WTC11 (cell line): ENCODE measurements around the gene CNGA1. TPM values are rescaled to one million over a fixed set of nuclear protein-coding genes. Genes with fewer than 3 reads are reported as not detected.

Experiments used
- ATAC-seq: fragments of 200-7000 bp; cut with Tn5 transposase; 2 replicates; pipeline ENCODE4 v1.10.0; 2021; ENCODE audit warnings: mild to moderate bottlenecking, moderate library complexity
- CTCF ChIA-PET: fragments of 300-600 bp; sonication (Branson Sonifier 250); formaldehyde crosslinking; loops from one replicate; lab custom pipeline; 2021; ENCODE audit warnings: antibody characterized with exemption; lab: Charles Lee
- POLR2A ChIA-PET: fragments of 350-600 bp; sonication (Branson Sonifier 250); formaldehyde crosslinking; loops from one replicate; lab custom pipeline; 2021; ENCODE audit warnings: antibody characterized with exemption; lab: Charles Lee
- DNase-seq: peaks from one replicate; pipeline ENCODE4 v3.0.0; 2021; ENCODE audit warnings: low spot score
- H3K27ac Mint-ChIP-seq: 2 replicates; pipeline ENCODE4 v1.8.0; 2021; ENCODE audit warnings: mixed read lengths
- H3K27me3 Mint-ChIP-seq: 2 replicates; pipeline ENCODE4 v1.8.0; 2021; ENCODE audit warnings: low read depth, mild to moderate bottlenecking, moderate library complexity, mixed read lengths
- H3K36me3 Mint-ChIP-seq: 2 replicates; pipeline ENCODE4 v1.8.0; 2021; ENCODE audit warnings: mixed read lengths
- H3K4me1 Mint-ChIP-seq: 2 replicates; pipeline ENCODE4 v1.8.0; 2022; ENCODE audit warnings: mixed read lengths
- H3K4me3 Mint-ChIP-seq: 2 replicates; pipeline ENCODE4 v1.8.0; 2021; ENCODE audit warnings: mild to moderate bottlenecking, moderate library complexity, mixed read lengths
- H3K9me3 Mint-ChIP-seq: 2 replicates; pipeline ENCODE4 v1.8.0; 2021; ENCODE audit warnings: mixed read lengths
- CREB1 ChIP-seq: sonication (generic); formaldehyde crosslinking; IDR thresholded peaks from 2 replicates; pipeline ENCODE4 v1.8.0; 2023; ENCODE audit warnings: mild to moderate bottlenecking, missing genetic modification reagents
- CREM ChIP-seq: sonication (generic); formaldehyde crosslinking; IDR thresholded peaks from 2 replicates; pipeline ENCODE4 v1.8.1; 2022; ENCODE audit warnings: mild to moderate bottlenecking, missing genetic modification reagents, moderate library complexity
- NR3C1 ChIP-seq: sonication (generic); formaldehyde crosslinking; conservative IDR thresholded peaks from 2 replicates; pipeline ENCODE4 v1.8.1; 2023; ENCODE audit warnings: low read depth, mild to moderate bottlenecking, missing genetic modification reagents
- PREB ChIP-seq: sonication (generic); formaldehyde crosslinking; IDR thresholded peaks from 2 replicates; pipeline ENCODE4 v1.8.1; 2022; ENCODE audit warnings: mild to moderate bottlenecking, missing genetic modification reagents, moderate library complexity, borderline replicate concordance
- STAT6 ChIP-seq: sonication (generic); formaldehyde crosslinking; conservative IDR thresholded peaks from 2 replicates; pipeline ENCODE4 v1.8.1; 2023; ENCODE audit warnings: mild to moderate bottlenecking, low read depth, missing genetic modification reagents, moderate library complexity
- ZNF232 ChIP-seq: sonication (generic); formaldehyde crosslinking; IDR thresholded peaks from 2 replicates; pipeline ENCODE4 v1.8.0; 2022; ENCODE audit warnings: mild to moderate bottlenecking, missing genetic modification reagents
- total RNA-seq: library from RNA; stranded (reverse); gene quantifications from 3 replicates; pipeline ENCODE4 v1.2.3, GENCODE V29; 2021
- TF ChIP-seq, protein P1 (sequence below): fragments of 250-450 bp; sonication (Bioruptor Pico); IDR thresholded peaks from 2 replicates; pipeline ENCODE4 v1.9.0; 2021; ENCODE audit warnings: moderate library complexity, mild to moderate bottlenecking, inconsistent platforms, borderline replicate concordance
- TF ChIP-seq, protein P2 (sequence below): sonication (generic); formaldehyde crosslinking; IDR thresholded peaks from 2 replicates; pipeline ENCODE4 v1.8.0; 2022; ENCODE audit warnings: mild to moderate bottlenecking, missing genetic modification reagents
- TF ChIP-seq, protein P3 (sequence below): fragments of 200-600 bp; IDR thresholded peaks from 2 replicates; pipeline ENCODE4 v1.8.0; 2022; ENCODE audit warnings: antibody characterized with exemption

Gene CNGA1
- total RNA-seq, 1 experiment from 2014 or later, result 1.1 TPM

- Mint-ChIP-seq H3K9me3 (peaks cover 5% of the 10 kb centered on the region; the same call in 1 of the 2 replicates), H3K36me3 (no peaks in the 10 kb centered on the region), H3K27me3 (no peaks in the 10 kb centered on the region; the same call in 1 of the 2 replicates), H3K4me3 (no peak overlapping the region), H3K4me1 (no peaks in the 10 kb centered on the region), H3K27ac (no peak overlapping the region)
- ATAC-seq (no peak), DNase-seq (no peak)
- ChIA-PET CTCF (interaction anchor here (1.2 kb wide), 1 partner anchor 151 kb away, joined by 4 read pairs; no protein-coding TSS in a partner anchor), POLR2A (no interaction called here)
- TF ChIP-seq, protein P1, sequence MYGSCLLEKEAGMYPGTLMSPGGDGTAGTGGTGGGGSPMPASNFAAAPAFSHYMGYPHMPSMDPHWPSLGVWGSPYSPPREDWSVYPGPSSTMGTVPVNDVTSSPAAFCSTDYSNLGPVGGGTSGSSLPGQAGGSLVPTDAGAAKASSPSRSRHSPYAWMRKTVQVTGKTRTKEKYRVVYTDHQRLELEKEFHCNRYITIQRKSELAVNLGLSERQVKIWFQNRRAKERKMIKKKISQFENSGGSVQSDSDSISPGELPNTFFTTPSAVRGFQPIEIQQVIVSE (CRISPR knock-in tag), result no peak
- TF ChIP-seq, protein P2, sequence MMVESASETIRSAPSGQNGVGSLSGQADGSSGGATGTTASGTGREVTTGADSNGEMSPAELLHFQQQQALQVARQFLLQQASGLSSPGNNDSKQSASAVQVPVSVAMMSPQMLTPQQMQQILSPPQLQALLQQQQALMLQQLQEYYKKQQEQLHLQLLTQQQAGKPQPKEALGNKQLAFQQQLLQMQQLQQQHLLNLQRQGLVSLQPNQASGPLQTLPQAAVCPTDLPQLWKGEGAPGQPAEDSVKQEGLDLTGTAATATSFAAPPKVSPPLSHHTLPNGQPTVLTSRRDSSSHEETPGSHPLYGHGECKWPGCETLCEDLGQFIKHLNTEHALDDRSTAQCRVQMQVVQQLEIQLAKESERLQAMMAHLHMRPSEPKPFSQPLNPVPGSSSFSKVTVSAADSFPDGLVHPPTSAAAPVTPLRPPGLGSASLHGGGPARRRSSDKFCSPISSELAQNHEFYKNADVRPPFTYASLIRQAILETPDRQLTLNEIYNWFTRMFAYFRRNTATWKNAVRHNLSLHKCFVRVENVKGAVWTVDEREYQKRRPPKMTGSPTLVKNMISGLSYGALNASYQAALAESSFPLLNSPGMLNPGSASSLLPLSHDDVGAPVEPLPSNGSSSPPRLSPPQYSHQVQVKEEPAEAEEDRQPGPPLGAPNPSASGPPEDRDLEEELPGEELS (CRISPR knock-in tag), result no peak
- no peak for TF ChIP-seq NR3C1 (CRISPR knock-in tag)
Observed at GRCh38 chr4:47936336-47936735, 80.1 kb downstream of the CNGA1 start.

GRCh38 chr4:47933840-47934239, 82.6 kb downstream of the CNGA1 start:
- H3K9me3 Mint-ChIP-seq, result peaks cover 5% of the 10 kb centered on the region; the same call in 1 of the 2 replicates
- no peak for TF ChIP-seq ZNF232 (CRISPR knock-in tag)
- TF ChIP-seq, protein P3, sequence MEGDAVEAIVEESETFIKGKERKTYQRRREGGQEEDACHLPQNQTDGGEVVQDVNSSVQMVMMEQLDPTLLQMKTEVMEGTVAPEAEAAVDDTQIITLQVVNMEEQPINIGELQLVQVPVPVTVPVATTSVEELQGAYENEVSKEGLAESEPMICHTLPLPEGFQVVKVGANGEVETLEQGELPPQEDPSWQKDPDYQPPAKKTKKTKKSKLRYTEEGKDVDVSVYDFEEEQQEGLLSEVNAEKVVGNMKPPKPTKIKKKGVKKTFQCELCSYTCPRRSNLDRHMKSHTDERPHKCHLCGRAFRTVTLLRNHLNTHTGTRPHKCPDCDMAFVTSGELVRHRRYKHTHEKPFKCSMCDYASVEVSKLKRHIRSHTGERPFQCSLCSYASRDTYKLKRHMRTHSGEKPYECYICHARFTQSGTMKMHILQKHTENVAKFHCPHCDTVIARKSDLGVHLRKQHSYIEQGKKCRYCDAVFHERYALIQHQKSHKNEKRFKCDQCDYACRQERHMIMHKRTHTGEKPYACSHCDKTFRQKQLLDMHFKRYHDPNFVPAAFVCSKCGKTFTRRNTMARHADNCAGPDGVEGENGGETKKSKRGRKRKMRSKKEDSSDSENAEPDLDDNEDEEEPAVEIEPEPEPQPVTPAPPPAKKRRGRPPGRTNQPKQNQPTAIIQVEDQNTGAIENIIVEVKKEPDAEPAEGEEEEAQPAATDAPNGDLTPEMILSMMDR, result peak; percentile 44; the same call in 1 of the 2 replicates
- H3K36me3 Mint-ChIP-seq, result no peaks in the 10 kb centered on the region
- ChIA-PET CTCF (interaction anchor here (0.7 to 3.1 kb wide), 20 partner anchors 9 to 247 kb away, joined by 3 to 28 read pairs (median 3); partner anchors contain the start of gene CORIN), POLR2A (interaction anchor here (1.1 kb wide), 1 partner anchor 30 kb away, joined by 4 read pairs; no protein-coding TSS in a partner anchor)
- ATAC-seq (no peak), DNase-seq (no peak)
- no peak overlapping the region for H3K27ac Mint-ChIP-seq
- no peaks in the 10 kb centered on the region for H3K4me1 Mint-ChIP-seq
- no peaks in the 10 kb centered on the region; the same call in 1 of the 2 replicates for H3K27me3 Mint-ChIP-seq
- H3K4me3 Mint-ChIP-seq, result no peak overlapping the region

- Mint-ChIP-seq H3K4me1 (peaks cover 6% of the 10 kb centered on the region; the same call in 1 of the 2 replicates), H3K9me3 (peaks cover 5% of the 10 kb centered on the region; the same call in 1 of the 2 replicates), H3K36me3 (no peaks in the 10 kb centered on the region), H3K27ac (no peak overlapping the region), H3K27me3 (no peaks in the 10 kb centered on the region), H3K4me3 (no peak overlapping the region)
- DNase-seq (no peak), ATAC-seq (no peak)
- no peak for TF ChIP-seq STAT6 (CRISPR knock-in tag)
- no peak for TF ChIP-seq PREB
- TF ChIP-seq CREB1 (CRISPR knock-in tag), result no peak
- no peak for TF ChIP-seq CREM (CRISPR knock-in tag)
- ChIA-PET POLR2A (interaction anchor here (0.6 kb wide), 1 partner anchor 620 kb away, joined by 10 read pairs; no protein-coding TSS in a partner anchor), CTCF (interaction anchor here (1.1 kb wide), 1 partner anchor 263 kb away, joined by 3 read pairs; no protein-coding TSS in a partner anchor)
Observed at GRCh38 chr4:47930971-47931804, 85.3 kb downstream of the CNGA1 start.
